Measurements from ENCODE around the gene CCDC60.

CCDC60 gene

DNA sequence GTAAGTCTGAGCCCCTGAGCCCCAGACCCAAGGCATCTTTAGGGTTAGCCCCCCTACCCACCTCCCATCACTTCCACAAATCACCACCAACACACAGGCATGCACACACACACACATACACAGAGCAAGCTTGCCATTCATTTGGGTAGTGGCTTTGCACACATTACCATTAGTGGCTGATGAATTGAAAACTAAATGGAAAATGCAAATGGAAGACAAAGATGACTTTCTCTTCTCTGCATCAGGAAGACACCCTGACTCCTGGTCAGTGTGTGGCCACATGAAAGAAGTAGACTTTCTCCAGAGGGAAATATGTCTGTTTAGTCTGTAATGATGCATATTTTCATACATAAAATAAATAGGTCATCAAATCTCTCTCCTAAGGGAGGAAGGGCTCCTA, 55.2 kb downstream of the CCDC60 start:
- DNase-seq (ENCODE audit: low spot score): no peak

DNA sequence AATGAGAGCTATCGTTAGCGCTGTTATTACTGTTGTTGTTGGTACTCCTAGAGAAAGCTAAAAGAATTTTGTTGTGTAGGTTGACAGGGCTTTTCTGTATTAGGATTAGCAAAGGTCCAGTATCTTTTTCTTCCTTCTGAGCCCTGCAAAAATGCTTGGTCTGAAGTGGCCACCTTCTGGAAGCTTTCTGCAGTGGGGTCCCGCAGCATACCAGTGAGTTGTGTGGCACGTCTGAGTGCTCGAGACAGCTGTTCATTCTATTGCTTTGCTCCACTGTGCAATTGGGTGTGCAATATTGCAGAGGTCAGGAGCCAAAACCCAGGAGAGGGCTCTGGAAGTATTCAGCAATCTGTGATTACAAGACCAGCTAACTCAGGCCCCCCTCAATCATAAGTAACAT, 57.1 kb downstream of the CCDC60 start:
- no peak for DNase-seq (ENCODE audit: low spot score)

DNA sequence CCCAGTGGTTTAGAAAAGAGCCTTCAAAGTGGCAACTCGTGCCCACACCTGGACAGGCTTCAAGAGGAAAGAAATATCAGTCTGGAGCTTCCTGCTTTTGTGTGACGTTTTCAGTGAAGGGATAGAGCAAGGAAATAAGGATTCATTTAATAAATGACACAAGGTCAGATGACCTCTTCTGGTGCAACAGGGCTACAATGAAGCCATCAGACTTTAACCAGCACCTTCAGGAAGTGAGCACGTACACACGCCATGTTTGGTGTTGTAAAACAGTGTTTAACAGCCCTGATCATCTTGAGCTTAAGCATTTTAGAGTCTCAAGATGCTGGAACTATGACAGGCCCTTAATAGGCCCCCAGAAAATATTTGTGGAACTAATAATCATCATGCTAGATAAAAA, 59.1 kb downstream of the CCDC60 start:
- DNase-seq (ENCODE audit: low spot score): no peak

DNA sequence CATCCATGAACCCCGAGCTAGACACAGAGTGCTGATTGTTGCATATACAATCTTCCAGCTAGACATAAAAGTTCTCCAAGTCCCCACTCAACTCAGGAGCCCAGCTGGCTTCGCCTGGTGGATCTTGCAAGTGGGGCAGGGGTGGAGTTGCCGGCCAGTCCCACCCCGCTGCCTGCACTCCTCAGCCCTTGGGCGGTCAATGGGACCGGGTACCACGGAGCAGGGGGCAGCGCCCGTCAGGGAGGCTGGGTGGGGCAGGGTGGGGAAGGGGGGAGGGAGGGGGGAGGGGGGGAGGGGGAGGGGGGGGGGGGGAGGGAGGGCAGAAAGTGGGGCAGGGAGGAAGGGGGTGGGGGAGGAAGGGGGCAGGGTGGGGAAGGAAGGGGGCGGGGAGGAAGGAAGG, 63.0 kb downstream of the CCDC60 start:
- DNase-seq (ENCODE audit: low spot score): no peak

DNA sequence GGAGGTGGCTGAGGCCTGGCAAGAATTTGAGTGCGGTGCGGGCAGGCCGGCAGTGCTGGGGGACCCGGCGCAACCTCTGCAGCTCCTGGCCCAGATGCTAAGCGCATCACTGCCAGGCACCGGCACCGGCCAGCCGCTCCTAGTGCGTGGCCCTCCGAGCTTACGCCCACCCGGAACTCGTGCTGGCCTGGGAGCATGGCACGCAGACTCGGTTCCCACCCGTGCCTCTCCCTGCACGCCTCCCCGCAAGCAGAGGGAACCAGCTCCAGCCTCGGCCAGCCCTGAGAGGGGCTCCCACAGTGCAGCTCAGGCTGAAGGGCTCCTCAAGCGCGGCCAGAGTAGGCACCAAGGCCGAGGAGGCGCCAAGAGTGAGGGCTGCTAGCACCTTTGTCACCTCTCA, 63.7 kb downstream of the CCDC60 start:
- DNase-seq (ENCODE audit: low spot score): no peak

DNA sequence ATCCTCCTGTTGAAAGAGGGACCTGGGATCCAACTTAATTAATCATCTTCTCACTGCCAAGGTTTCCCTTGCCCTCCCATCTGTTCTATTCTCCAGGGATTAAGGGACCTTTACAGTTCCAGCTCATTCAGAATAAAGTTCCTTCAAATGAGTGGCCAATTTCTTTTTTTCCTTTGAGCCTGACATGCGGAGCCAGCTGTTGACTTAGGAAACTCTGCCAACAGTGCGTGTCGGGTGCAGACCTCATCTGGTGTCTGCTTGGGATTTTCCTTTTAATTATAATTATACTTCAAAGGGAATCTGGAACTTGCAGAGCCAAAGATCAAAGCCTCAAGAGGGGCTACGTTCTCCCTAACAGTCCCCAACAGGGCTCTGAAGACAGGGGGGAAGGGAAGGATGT, 64.8 kb downstream of the CCDC60 start:
- DNase-seq (ENCODE audit: low spot score): no peak

DNA sequence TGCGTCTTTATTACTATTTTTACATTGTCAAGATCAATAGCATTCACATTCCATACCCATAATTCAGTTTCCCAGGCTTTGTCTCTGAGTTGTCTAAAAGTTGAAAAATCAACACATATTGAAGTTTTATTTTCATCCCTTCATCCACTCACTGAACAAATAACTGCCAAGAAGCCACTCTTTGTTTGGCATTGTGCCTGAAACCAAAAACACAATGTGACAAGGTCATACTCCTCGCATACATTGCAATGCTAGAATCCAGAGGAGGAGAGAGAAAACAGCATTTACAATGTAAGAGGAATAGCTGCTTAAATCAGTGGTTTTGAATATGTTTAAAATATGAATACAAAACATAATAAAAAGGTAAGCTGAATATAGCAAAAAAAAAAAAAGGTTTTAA, 71.8 kb downstream of the CCDC60 start:
- DNase-seq (ENCODE audit: low spot score): no peak

DNA sequence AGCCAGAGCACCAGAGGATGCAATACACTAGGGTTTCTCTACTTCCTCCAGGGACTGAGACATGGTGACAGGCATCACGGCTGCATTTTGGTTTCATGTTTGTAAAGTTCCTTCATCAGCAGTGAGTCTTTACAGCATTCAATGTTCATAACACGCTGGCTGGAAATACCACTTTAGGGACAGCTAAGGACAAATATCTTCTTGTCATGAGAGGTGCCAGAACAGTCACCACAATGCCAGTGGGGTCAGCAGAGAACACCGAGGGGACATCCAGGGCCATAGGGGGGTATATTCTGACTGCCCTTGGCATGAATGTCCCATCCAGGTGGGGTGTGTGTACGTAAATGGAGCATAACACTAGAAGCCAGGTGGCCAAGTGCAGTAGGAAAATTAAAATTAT, 72.3 kb downstream of the CCDC60 start:
- no peak for DNase-seq (ENCODE audit: low spot score)

DNA sequence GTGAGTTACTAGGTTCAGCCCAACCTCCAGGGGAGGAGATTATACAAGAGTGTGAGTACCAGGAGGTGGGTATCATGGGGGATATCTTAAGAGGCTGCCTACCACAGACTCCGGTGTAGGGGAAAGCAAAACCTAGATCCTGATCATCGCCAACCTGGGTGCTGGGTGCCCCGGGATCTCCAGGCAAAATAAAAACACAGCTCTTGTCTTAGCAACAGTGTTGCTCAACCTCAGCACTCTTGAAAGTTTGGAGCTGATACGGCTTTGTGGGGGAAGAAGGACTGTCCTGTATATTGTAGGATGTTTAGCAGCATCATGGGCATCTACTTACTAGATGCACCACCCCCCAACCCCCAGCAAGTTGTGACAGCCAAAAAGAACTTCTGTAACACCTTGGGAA, 74.5 kb downstream of the CCDC60 start:
- no peak for DNase-seq (ENCODE audit: low spot score)

DNA sequence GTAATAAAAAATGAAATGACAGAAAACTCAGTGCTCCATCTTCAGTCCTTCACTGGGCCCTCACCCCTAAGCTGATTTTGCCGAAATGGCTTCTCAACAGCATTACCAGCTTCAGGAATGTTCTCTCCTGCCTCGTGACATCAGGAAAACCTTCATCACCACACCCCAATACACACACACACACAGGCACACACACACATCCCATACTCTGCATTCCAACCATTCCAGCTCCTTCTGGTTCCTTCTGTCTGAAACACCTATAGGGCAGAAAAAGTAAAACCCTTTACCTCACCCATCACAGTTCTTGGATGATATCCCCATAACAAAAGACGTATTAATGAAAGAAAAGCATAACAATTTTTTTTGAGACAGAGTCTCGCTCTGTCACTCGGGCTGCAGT, 75.9 kb downstream of the CCDC60 start:
- DNase-seq (ENCODE audit: low spot score): no peak

DNA sequence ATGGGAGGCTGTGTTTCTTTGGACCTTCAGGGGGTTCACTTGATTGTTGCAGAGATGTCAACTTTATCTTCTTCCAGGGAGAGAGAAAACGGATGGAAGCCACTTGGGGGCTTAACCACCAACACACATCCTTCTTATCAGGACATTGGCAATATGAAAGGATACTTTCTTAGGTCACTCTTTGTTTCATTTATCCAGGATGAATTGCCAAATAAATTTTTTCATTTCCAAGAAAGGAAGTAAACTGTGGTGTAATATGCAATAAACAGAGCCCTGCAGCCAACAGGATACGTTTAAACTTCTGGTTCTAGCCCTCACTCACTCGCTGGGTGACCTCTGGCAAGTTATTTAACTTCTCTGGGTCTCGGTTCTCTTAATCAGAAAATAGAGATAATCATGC, 77.8 kb downstream of the CCDC60 start:
- DNase-seq (ENCODE audit: low spot score): no peak

DNA sequence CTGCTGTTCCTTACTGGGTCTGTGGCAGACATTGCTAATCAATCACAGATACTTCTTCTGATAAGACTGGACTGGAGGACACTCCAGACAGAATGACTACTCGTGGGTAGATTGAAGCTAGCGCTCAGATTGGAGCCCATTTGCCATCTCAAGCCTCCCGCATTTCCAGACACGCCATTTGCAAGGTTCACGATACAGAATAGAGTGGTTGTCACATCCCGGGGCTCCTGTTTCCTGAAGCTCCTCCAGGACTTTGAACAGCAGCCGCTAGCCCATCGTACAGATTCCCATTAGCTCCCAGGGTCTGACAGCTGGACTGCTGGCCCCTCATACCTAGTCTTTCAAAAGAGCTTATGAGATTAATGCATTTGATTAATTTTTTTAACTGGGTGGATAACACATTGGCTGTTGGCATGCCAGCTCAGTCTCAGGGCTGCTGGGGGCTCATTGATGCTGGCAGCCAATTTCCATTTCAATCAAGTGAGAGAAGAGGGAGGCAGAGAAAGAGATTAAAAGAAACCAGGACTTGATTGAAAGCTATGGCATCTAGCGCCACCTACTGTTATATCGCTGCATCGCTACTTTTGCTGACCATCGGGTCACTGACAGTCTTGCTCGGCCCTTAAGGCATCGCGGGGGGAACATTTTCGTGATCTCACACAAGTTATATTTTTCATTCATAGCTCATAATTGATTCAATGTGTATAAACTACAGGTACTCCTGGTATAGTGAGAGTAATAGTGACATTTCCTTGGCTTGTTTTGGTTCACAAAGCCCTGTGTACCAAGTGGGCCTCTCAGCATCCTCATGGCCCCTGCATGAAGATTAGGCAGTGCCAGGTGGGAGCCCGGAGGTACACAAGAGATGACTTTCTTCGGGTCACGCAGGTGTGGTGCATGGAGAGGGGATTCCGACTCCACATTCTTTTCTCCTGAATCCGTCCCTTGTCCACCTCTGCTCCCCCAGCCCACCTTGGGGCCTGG, 78.6 kb downstream of the CCDC60 start:
- DNase-seq (ENCODE audit: low spot score): peak; percentile 63

DNA sequence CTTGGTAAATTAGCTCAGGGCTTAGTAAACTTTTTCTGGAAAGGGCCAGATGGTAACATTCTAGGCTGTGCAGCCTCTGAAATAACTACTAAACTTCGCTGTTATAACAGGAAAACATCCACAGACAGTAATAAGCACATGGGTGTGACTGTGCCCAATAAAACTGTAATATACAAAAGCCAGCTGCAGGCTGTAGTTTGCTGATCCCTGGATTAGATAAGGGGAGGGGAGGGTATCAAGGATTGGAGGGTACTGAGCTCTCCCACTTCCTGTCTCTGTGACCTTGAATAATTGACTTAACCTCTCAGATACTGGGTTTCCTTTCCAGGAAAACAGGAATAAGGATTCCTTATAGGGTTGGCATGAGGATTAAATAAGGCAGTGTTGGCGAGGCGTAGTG, 81.2 kb downstream of the CCDC60 start:
- no peak for DNase-seq (ENCODE audit: low spot score)

DNA sequence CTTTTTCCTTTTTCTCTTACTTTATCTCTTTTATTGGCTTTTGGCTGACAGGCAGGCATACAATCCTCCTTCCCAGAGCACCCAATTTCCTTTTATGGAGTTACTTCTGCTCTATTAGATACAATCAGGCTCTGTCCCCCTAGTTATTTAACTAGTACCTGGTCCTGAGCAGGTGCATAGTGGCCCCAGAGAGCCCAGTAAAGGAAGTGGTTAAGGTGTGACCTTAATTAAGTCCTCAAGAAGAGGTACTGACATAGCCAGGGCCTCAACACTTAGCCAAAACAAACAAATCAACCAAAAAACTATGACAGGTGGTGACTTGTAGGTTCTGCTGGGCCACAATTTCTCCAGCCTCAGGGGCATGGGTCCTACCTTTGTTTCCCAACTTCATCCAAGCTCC, 82.9 kb downstream of the CCDC60 start:
- DNase-seq (ENCODE audit: low spot score): no peak

DNA sequence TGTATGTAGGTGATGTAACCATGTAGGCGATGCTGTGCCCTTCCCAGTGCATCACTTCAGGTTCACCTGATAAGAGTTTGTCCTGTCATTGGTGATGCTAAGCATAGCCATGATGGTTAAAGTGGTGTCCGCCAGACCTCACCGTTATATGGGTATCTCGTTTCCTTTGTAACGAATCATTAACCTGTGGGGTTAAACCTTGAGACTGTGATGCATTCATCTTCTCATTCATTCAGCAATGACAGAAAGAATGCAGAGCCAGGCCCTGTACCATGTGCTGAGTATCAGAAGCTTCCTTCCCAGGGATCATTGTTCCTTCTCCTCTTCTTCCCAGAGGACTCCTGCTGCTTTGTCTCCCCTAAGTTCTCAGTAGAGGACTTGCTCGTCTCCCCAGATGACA, 84.9 kb downstream of the CCDC60 start:
- DNase-seq (ENCODE audit: low spot score): no peak

DNA sequence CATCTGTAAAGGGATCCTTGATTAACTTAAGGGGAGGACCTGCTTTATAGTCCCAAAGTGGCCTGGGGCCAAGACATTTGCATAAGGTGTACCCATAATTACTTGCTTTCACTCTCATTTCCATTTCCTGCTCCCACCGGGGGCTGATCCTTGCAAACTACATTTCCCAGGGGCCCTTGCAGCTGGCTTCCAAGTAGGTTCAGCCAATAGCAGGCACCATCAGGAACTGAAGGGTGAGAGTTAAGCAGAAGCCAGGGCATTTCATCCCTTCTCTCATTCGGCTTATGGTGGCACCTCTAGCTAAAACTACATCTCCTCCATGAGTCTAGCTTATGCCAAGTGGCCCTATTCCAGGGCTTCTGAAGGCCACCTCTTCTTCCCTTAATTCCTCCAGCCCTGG, 88.8 kb downstream of the CCDC60 start:
- DNase-seq (ENCODE audit: low spot score): no peak

DNA sequence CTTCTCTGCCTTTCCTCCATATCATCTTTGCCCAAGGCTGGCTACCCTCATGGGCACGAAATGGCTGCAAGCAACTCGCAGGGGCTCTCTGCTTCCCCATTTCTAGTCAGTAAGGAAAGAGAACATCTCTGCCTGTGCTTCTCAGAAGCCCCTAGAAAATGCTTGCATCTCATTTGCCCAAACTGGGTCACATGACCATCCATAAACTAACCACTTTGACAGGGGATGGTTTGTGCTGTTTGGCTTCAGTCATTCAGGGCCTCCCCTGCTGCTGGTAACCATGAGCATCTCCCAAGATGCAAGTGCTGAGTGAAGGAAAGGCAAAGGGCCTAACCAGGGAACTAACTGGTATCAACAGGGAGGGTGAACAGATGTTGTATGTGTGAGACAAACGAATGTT, 91.1 kb downstream of the CCDC60 start:
- no peak for DNase-seq (ENCODE audit: low spot score)

DNA sequence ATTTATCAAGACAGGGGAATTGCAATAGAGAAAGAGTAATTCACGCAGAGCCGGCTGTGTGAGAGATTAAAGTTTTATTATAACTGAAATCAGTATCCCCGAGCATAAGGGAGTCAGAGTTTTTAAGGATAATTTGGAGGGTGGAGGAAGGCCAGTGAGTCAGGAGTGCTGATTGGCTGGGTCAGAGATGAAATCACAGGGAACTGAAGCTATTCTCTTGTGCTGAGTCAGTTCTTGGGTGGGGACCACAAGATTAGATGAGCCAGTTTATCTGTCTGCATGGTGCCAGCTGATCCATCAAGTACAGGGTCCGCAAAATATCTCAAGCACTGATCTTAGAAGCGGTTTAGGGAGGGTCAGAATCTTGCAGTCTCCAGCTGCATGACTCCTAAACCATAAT, 96.6 kb downstream of the CCDC60 start:
- DNase-seq (ENCODE audit: low spot score): no peak

DNA sequence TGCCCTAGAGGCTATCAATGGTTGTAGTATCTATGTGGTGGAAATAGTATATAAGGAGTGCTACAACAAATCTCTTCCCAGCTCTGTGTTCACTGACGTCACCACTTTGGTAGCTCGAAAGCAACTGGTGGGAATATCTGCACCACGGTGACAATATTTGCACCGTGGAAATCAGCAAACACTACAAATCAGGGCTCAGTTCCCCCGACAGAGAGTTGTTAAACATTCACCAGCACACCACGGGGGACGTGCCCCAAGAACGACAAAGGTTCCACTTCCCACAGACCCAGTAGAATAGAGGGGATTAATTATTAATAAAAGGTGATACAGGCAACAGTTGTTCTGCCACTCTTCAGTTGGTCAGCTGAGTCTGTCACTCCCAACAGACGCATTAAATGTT, 98.4 kb downstream of the CCDC60 start:
- no peak for DNase-seq (ENCODE audit: low spot score)

DNA sequence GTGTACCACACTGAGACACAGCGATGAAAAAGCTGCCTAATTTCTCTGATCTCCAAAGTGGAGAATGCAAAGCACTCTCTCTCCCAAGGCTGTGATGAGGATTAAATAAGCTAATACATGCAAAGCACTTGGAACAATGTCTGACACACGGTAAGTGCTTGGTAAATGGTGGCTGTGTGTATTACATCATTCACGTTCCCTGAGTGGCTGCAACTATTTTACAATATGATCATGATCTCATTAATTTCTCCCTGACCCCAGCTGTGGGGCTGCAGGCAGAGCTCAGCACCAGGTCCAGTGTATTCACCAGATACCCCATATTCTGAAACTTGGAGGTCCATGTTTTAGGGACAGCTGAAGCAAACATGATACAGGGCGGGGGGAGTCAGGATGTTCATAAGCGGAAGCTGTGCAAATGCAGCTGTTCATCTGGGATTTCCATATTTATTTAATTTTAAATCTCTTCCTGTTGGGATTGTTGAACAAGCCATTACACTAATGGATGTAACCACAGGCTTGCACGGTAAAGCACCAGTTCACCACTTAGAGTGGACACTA, 106.4 kb downstream of the CCDC60 start:
- DNase-seq (ENCODE audit: low spot score): no peak

DNA sequence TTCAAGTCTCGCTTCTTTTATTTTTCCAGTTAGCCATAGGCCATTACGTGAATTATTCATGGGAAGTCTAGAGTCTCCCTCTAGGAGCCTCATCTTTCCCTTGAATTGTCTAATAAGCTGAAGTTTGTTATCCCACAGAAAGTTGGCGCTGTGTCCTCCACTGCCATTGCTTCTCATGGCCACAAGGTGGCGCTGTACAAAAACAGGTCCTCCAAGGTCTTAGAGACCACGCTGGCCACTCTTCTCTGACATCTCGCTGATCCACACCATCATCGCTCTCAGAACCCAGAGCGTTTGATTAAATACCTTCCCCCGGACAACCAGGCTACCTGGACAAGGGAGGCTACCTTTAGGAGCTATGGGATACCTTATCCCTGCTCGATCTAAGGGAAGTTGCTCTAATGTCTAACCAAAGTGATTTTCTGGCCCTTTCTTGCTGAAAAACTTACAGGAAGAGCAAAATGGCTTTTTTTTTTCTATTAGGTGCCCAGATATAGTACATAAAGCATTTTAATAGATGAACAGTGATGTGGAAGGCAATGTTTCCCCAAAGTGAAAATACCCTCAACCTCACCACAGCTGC, 110.0 kb downstream of the CCDC60 start:
- DNase-seq (ENCODE audit: low spot score): peak; percentile 28

DNA sequence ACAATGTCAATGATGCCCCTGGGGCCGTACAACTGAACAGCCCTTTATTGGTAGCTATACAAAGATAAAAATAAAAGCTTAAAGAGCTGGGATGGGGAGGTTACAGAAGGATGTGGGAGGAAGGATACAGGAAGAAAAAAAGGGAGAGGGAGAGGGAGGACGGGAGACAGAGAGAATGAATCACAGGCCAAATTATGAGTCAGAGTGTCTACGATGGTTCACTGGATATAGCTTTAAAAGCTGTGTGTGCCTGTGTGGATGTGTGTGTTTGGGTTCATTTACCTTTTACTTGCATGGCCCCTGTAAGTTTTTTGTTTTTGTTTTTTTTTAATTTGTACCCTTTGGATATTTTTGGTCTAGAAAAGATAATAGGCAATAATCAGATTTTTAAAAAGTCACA, 111.9 kb downstream of the CCDC60 start:
- no peak for DNase-seq (ENCODE audit: low spot score)

DNA sequence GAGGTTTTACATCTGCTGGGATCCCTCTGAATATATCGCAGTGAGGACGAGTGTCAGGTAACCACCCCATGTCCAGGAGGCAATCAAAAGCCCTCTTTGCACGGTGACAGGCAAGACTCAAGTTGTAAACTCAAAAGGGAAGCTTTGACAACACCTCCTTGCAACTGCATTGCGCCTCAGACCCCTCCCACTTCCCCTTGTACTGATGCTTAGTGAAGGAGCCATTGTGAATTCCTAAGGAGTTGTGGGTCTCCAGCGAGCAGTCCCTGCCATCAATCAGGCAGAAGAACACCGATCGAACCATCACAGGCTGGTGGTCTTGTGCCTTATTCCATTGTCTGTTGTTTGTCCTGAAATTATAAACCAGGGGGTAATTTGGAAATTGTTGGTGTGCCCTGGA, 112.6 kb downstream of the CCDC60 start:
- no peak for DNase-seq (ENCODE audit: low spot score)

Data from globus pallidus (tissue), 1 donor.